ENCODE measurements around the gene UNC13C. TPM values are rescaled to one million over a fixed set of nuclear protein-coding genes. Genes with fewer than 3 reads are reported as not detected.

UNC13C gene
- total and polyA plus RNA-seq, 10 of the 15 experiments (the other 5 are each of a cell fraction or from before 2014, with no cell fraction given) = 9.9 to 81.3 (median 25.0) TPM

DNA sequence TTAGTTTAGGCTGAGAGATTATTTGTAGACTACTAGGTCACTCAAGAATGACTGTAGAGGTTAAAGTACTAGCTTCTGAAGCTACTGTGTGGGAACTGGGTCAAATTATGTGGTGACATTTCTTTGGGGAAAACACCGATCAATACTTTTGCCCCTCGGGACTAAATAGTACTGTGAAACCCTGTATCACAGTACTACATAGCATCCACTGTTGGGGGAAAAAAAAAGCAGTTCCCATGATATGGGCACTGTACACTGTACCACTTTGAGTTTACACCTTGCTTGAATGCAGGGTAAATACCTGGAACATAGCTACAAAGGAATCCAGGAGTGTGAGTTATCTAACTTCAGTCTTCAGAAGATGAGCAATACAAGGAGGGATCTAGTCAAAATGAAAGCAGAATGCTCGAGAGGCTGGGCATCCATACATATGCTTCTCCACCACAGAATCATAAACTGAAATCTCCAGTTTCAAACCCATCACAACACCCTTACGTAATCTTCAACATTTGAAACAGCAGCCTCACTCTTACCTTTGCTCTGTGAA, 311.4 kb downstream of the UNC13C start (continued):
- TF ChIP-seq CUX1 (IDR thresholded peaks at IDR 0.05; ENCODE audit: insufficient replicate concordance, low read depth, low read length) (peak; percentile 96), CHD4 (IDR thresholded peaks at IDR 0.05) (no peak), DPF2 (IDR thresholded peaks at IDR 0.05) (peak; percentile 95), ZNF384 (IDR thresholded peaks at IDR 0.05; ENCODE audit: borderline replicate concordance, low read depth, low read length) (0 out of 2 replicates have a peak, but pooled peaks have one; percentile 17), ZBTB11 (CRISPR knock-in tag; IDR thresholded peaks at IDR 0.05) (no peak), BHLHE40 (IDR thresholded peaks at IDR 0.05; ENCODE audit: borderline replicate concordance in 1 of 2, low read depth in 2 of 2, low read length in 1 of 2) (peak; percentile 57 to 62; a peak in 1 of 4 replicates), PKNOX1 (IDR thresholded peaks at IDR 0.05) (peak; percentile 48), BMI1 (IDR thresholded peaks at IDR 0.05; ENCODE audit: borderline replicate concordance) (peak; percentile 58; the same call in 1 of the 2 replicates), NBN (IDR thresholded peaks at IDR 0.05) (peak; percentile 91), JUND (IDR thresholded peaks at IDR 0.05; ENCODE audit: low read depth, low read length) (peak; percentile 85), RUNX3 (IDR thresholded peaks at IDR 0.05; ENCODE audit: low read length) (peak; percentile 83), MEF2B (IDR thresholded peaks at IDR 0.05; ENCODE audit: partially characterized antibody, poor library complexity, severe bottlenecking) (peak; percentile 97), IRF5 (IDR thresholded peaks at IDR 0.05; ENCODE audit: borderline replicate concordance) (no peak), IKZF1 (conservative IDR thresholded peaks at IDR 0.05) (peak; percentile 91), HCFC1 (IDR thresholded peaks at IDR 0.05; ENCODE audit: low read length) (no peak), NR2F1 (conservative IDR thresholded peaks at IDR 0.05) (peak; percentile 88), BRCA1 (IDR thresholded peaks at IDR 0.05; ENCODE audit: low read depth, low read length) (no peak), GATAD2B (conservative IDR thresholded peaks at IDR 0.05; ENCODE audit: low read depth) (peak; percentile 96), TCF12 (IDR thresholded peaks at IDR 0.05; ENCODE audit: low read depth, low read length) (peak; percentile 71)

Data from GM12878 (cell line).